ENCODE data around the gene SCGB1C2. TPM values are rescaled to one million over a fixed set of nuclear protein-coding genes. Genes with fewer than 3 reads are reported as not detected.

Gene SCGB1C2
- total and polyA plus RNA-seq, 2 donors (not counting 3 experiments of a cell fraction or from before 2014, with no cell fraction given): not detected

DNA sequence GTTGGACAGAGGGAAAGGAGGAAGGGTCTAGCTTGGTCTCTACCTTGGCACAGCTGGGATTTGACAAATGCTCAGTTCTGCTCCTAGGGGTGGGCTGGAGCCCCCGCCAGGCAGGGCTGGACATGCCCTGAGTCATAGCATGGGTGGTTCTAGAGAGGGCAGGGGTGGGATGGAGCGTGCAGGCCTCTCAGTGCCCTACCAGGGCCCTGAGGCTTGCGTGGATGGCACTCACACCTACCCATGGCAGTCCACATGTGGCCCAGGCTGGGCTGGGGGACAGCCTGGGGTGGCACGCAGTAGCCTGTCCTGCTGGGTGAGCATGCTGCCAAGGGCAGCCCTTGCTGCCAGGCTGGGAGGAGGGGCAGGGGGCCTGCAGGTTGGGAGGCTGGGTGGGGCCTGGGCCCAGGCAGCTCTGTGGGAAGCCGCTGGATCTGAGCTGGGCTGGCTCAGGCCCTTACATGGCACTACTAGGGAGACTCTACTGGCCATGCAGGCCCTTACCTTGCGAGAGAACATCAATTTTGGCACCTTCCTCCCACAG lies 32.8 kb downstream of the SCGB1C2 start:
- no peaks in the 10 kb centered on the region for H3K79me2 ChIP-seq (ENCODE audit: control insufficient read depth, insufficient read depth, low read length)
- H3K4me3 ChIP-seq (replicated peaks in 1 of 3; ENCODE audit: insufficient read depth in 1 of 3, low read depth in 1 of 3, low read length in 3 of 3): no peak overlapping the region
- no peaks in the 10 kb centered on the region for H3K27me3 ChIP-seq (ENCODE audit: control insufficient read depth in 2 of 2, insufficient read depth in 2 of 2, low read length in 2 of 2)
- POLR2A ChIA-PET: no interaction called here
- H3K4me1 ChIP-seq (ENCODE audit: control insufficient read depth, extremely low read depth, insufficient read depth, low read length): no peaks in the 10 kb centered on the region
- CTCF ChIA-PET: interaction anchor here (1.5 kb wide), 1 partner anchor 214 kb away, joined by 3 read pairs; no protein-coding TSS in a partner anchor
- FAIRE-seq: no peak
- H3K27ac ChIP-seq (ENCODE audit: insufficient read depth, low read depth, low read length): no peak overlapping the region
- no peaks in the 10 kb centered on the region for H4K20me1 ChIP-seq (replicated peaks; ENCODE audit: control insufficient read depth, extremely low read depth, insufficient read depth, low read length)
- DNase-seq (ENCODE audit: low read depth, low spot score): no peak
- no TSS peak for BruUV-seq (replicated peaks)
- H3K9me1 ChIP-seq (replicated peaks; ENCODE audit: control insufficient read depth, extremely low read depth, insufficient read depth, low read length): no peaks in the 10 kb centered on the region
- no peak for TF ChIP-seq POLR2AphosphoS5 (IDR thresholded peaks at IDR 0.05; ENCODE audit: insufficient read depth, low read depth, low read length)
- TF ChIP-seq GATA2 (IDR thresholded peaks at IDR 0.05; ENCODE audit: insufficient read depth, insufficient read length, low read depth, low read length): no peak
- TF ChIP-seq FOS (IDR thresholded peaks at IDR 0.05; ENCODE audit: borderline replicate concordance, insufficient read depth, low read length): no peak
- no peak for TF ChIP-seq CTCF (IDR thresholded peaks at IDR 0.05; ENCODE audit: extremely low read depth in 1 of 2, insufficient read depth in 1 of 2, low read depth in 1 of 2, low read length in 2 of 2)
- TF ChIP-seq POLR2A (IDR thresholded peaks at IDR 0.05; ENCODE audit: low read depth, low read length): no peak
- no peak for TF ChIP-seq JUN (IDR thresholded peaks at IDR 0.05; ENCODE audit: borderline replicate concordance, insufficient read depth, insufficient read length, low read depth)
- TF ChIP-seq, protein P1, sequence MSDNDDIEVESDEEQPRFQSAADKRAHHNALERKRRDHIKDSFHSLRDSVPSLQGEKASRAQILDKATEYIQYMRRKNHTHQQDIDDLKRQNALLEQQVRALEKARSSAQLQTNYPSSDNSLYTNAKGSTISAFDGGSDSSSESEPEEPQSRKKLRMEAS (IDR thresholded peaks at IDR 0.05; ENCODE audit: insufficient read depth, insufficient read length): no peak
- no peak for TF ChIP-seq EZH2 (IDR thresholded peaks at IDR 0.05; ENCODE audit: borderline replicate concordance, low read depth, low read length, severe bottlenecking)
- no peak for TF ChIP-seq MYC (IDR thresholded peaks at IDR 0.05; ENCODE audit: low read depth, low read length)
- intact Hi-C loops (cut with micrococcal nuclease) (no loop called here), dilution Hi-C loops (cut with MboI; ENCODE audit: extremely low pct_ligation_motif_present, low sequenced_read_pairs) (no loop called here)
- no peaks in the 10 kb centered on the region for H3K36me3 ChIP-seq (ENCODE audit: control insufficient read depth in 2 of 2, extremely low read depth in 1 of 2, insufficient read depth in 2 of 2, low read length in 2 of 2)
- H3K4me2 ChIP-seq (ENCODE audit: insufficient read depth, low read length): no peak overlapping the region
- no peak overlapping the region for H3K9ac ChIP-seq (replicated peaks; ENCODE audit: extremely low read depth, insufficient read depth, low read length)
- no peak overlapping the region for H2AFZ ChIP-seq (ENCODE audit: low read depth, low read length)
- no peaks in the 10 kb centered on the region for H3K9me3 ChIP-seq (replicated peaks; ENCODE audit: control insufficient read depth, insufficient read depth, low read length)
